Renal pelvis (tissue), 4 donors: ENCODE data around the gene CYP4F22. TPM values are rescaled to one million over a fixed set of nuclear protein-coding genes. Genes with fewer than 3 reads are reported as not detected.
"Not testable (repeated sequence)": the region's sequence is repeated elsewhere in the genome, so short reads cannot be mapped to it uniquely, and the experiment has no call there.

Experiments used
- DNase-seq: peaks from one replicate; pipeline ENCODE4 v3.0.0-alpha.2; 2013
- polyA plus RNA-seq, 3 donors: library from polyadenylated mRNA; unstranded; fragments of 120-200 nt; gene quantifications; one replicate each; pipeline ENCODE4 v1.2.1, GENCODE V29; 2013; ENCODE audit not compliant: insufficient read length in 3 of 3

CYP4F22 gene
- polyA plus RNA-seq, 3 donors: 0.12 to 0.37 (median 0.14) TPM

GRCh38 chr19:15575406-15575805, 67.1 kb downstream of the CYP4F22 start:
- no peak for DNase-seq

GRCh38 chr19:15576526-15577156, 68.3 kb downstream of the CYP4F22 start:
- DNase-seq: no peak

- no peak for DNase-seq
These were observed 69.0 kb downstream of the CYP4F22 start for GRCh38 chr19:15577184-15577771.

GRCh38 chr19:15583346-15583745, 75.0 kb downstream of the CYP4F22 start:
- no peak for DNase-seq

GRCh38 chr19:15584095-15584494, 75.8 kb downstream of the CYP4F22 start:
- no peak for DNase-seq

- DNase-seq: peak; percentile 73
These were observed 76.3 kb downstream of the CYP4F22 start for GRCh38 chr19:15584541-15585115.

GRCh38 chr19:15587663-15588062, 79.3 kb downstream of the CYP4F22 start:
- no peak for DNase-seq

GRCh38 chr19:15588265-15588664, 79.9 kb downstream of the CYP4F22 start:
- no peak for DNase-seq

- DNase-seq: no peak
These were observed 81.6 kb downstream of the CYP4F22 start for GRCh38 chr19:15589760-15590451.

- DNase-seq: no peak
These were observed 83.5 kb downstream of the CYP4F22 start for GRCh38 chr19:15591796-15592195.

- DNase-seq: not testable (repeated sequence)
These were observed 84.2 kb downstream of the CYP4F22 start for GRCh38 chr19:15592506-15592905.

GRCh38 chr19:15593766-15594165, 85.4 kb downstream of the CYP4F22 start:
- DNase-seq: not testable (repeated sequence)

GRCh38 chr19:15595069-15595468, 86.7 kb downstream of the CYP4F22 start:
- no peak for DNase-seq

Other genes starting within 250 kb of the CYP4F22 start
- gene BRD4, start 176.0 kb upstream of the CYP4F22 start, polyA plus RNA-seq: 10 to 100 TPM; 51.6 to 59.8 (median 58.6) TPM
- gene AKAP8, start 128.7 kb upstream of the CYP4F22 start, polyA plus RNA-seq: 10 to 100 TPM; 26.6 to 36.3 (median 35.5) TPM
- 100 to 1,000 TPM; 102 to 126 (median 109) TPM for gene AKAP8L, start 89.5 kb upstream of the CYP4F22 start, polyA plus RNA-seq
- gene WIZ, start 58.6 kb upstream of the CYP4F22 start, polyA plus RNA-seq: 10 to 100 TPM; 32.6 to 43.1 (median 42.2) TPM
- 1 to 10 TPM; 1.0 to 1.3 (median 1.0) TPM for gene RASAL3, start 44.0 kb upstream of the CYP4F22 start, polyA plus RNA-seq
- gene PGLYRP2, start 29.0 kb upstream of the CYP4F22 start, polyA plus RNA-seq: under 1 TPM in 1 of 3 donors, not detected in 2; 0.04 TPM
- under 1 TPM in 1 of 3 donors, not detected in 2; 0.03 TPM for gene CYP4F8, start 106.7 kb downstream of the CYP4F22 start, polyA plus RNA-seq
- 1 to 10 TPM in 2 of 3 donors, under 1 TPM in 1; 0.27 to 1.3 (median 1.1) TPM for gene CYP4F3, start 132.4 kb downstream of the CYP4F22 start, polyA plus RNA-seq
- gene CYP4F12, start 164.6 kb downstream of the CYP4F22 start, polyA plus RNA-seq: 1 to 10 TPM in 1 of 3 donors, under 1 TPM in 1, not detected in 1; 0.93 to 1.2 TPM
- gene OR10H2, start 219.5 kb downstream of the CYP4F22 start, polyA plus RNA-seq: not detected
- gene OR10H3, start 229.5 kb downstream of the CYP4F22 start, polyA plus RNA-seq: not detected